Adipocyte (in vitro differentiated cells): ENCODE results near the gene ZMYM3.
"Not testable (repeated sequence)": the region's sequence is repeated elsewhere in the genome, so short reads cannot be mapped to it uniquely, and the experiment has no call there.

Experiments
- DNase-seq: peaks from one replicate; pipeline ENCODE4 v3.0.0-alpha.2; 2015; ENCODE audit warnings: low read depth
- H3K27me3 ChIP-seq: replicated peaks from 2 replicates; pipeline ENCODE4 v1.7.0; 2013; ENCODE audit warnings: mild to moderate bottlenecking, low read length, moderate library complexity; ENCODE audit not compliant: control insufficient read depth, insufficient read depth
- H3K36me3 ChIP-seq: 2 replicates; pipeline ENCODE4 v1.7.0; 2013; ENCODE audit warnings: low read length, mild to moderate bottlenecking, moderate library complexity; ENCODE audit not compliant: control insufficient read depth, insufficient read depth, severe bottlenecking
- H3K4me1 ChIP-seq: 2 replicates; pipeline ENCODE4 v1.7.0; 2013; ENCODE audit warnings: mild to moderate bottlenecking, low read length, moderate library complexity; ENCODE audit not compliant: control insufficient read depth, insufficient read depth
- H3K4me3 ChIP-seq: 2 replicates; pipeline ENCODE4 v1.7.0; 2013; ENCODE audit warnings: mild to moderate bottlenecking, low read length, moderate library complexity
- H3K9ac ChIP-seq: 2 replicates; pipeline ENCODE4 v1.7.0; 2013; ENCODE audit warnings: mild to moderate bottlenecking, low read length, moderate library complexity
- H3K9me3 ChIP-seq: 2 replicates; pipeline ENCODE4 v1.7.0; 2013; ENCODE audit warnings: mild to moderate bottlenecking, low read length, moderate library complexity; ENCODE audit not compliant: control insufficient read depth

Gene ZMYM3

GRCh38 chrX:71283403-71284143, 29.6 kb upstream of the ZMYM3 start, which contains the start of gene NONO:
TSS of gene NONO (plus strand) at chrX:71283635. CDS start at chrX:71290638, 7,003 bp downstream.
- Histone ChIP-seq H3K27me3 (peaks cover 2% of the 10 kb centered on the region), H3K4me1 (peaks cover 8% of the 10 kb centered on the region), H3K9me3 (peaks cover 4% of the 10 kb centered on the region), H3K9ac (peak within 1 kb of the TSS; percentile 98), H3K36me3 (peaks cover 3% of the 10 kb centered on the region), H3K4me3 (peak within 1 kb of the TSS; percentile 91)
- peak; percentile 97 for DNase-seq

- Histone ChIP-seq H3K4me3 (peak overlapping the region; percentile 91), H3K27me3 (peaks cover 2% of the 10 kb centered on the region), H3K4me1 (peaks cover 8% of the 10 kb centered on the region), H3K9ac (peak overlapping the region; percentile 98), H3K9me3 (peaks cover 4% of the 10 kb centered on the region), H3K36me3 (peaks cover 3% of the 10 kb centered on the region)
- no peak for DNase-seq
Measured at GRCh38 chrX:71282514-71283402, 28.8 kb upstream of the ZMYM3 start.

GRCh38 chrX:71281300-71281699, 27.4 kb upstream of the ZMYM3 start:
- H3K4me3 ChIP-seq, H3K9ac ChIP-seq, H3K27me3 ChIP-seq, H3K4me1 ChIP-seq, DNase-seq, H3K36me3 ChIP-seq: not testable (repeated sequence)
- H3K9me3 ChIP-seq, result peaks cover 12% of the 10 kb centered on the region

- H3K9ac ChIP-seq, H3K4me3 ChIP-seq, H3K4me1 ChIP-seq, DNase-seq, H3K27me3 ChIP-seq, H3K36me3 ChIP-seq: not testable (repeated sequence)
- peaks cover 33% of the 10 kb centered on the region for H3K9me3 ChIP-seq
Measured at GRCh38 chrX:71272313-71272712, 18.4 kb upstream of the ZMYM3 start.

GRCh38 chrX:71269801-71270395, 16.0 kb upstream of the ZMYM3 start:
- H3K9me3 ChIP-seq, result peaks cover 20% of the 10 kb centered on the region
- no peak overlapping the region for H3K4me3 ChIP-seq
- H3K27me3 ChIP-seq, result no peaks in the 10 kb centered on the region
- no peak for DNase-seq
- H3K4me1 ChIP-seq, result no peaks in the 10 kb centered on the region
- H3K9ac ChIP-seq, result no peak overlapping the region
- no peaks in the 10 kb centered on the region for H3K36me3 ChIP-seq

- H3K36me3 ChIP-seq, H3K4me1 ChIP-seq, H3K9ac ChIP-seq, H3K4me3 ChIP-seq, DNase-seq, H3K27me3 ChIP-seq: not testable (repeated sequence)
- peaks cover 16% of the 10 kb centered on the region for H3K9me3 ChIP-seq
Measured at GRCh38 chrX:71268624-71269023, 14.7 kb upstream of the ZMYM3 start.

- Histone ChIP-seq H3K4me3 (no peak overlapping the region), H3K9ac (no peak overlapping the region), H3K9me3 (no peaks in the 10 kb centered on the region), H3K36me3 (no peaks in the 10 kb centered on the region), H3K27me3 (no peaks in the 10 kb centered on the region), H3K4me1 (peaks cover 8% of the 10 kb centered on the region)
- no peak for DNase-seq
Measured at GRCh38 chrX:71256856-71257255, 2.9 kb upstream of the ZMYM3 start.

- Histone ChIP-seq H3K4me1 (peaks cover 8% of the 10 kb centered on the region), H3K4me3 (no peak overlapping the region)
Measured at GRCh38 chrX:71256051-71256450, 2.1 kb upstream of the ZMYM3 start.

GRCh38 chrX:71253253-71254091, 468 bp downstream of the ZMYM3 start:
- peak overlapping the region; percentile 89 for H3K9ac ChIP-seq
- DNase-seq, result peak; percentile 65
- H3K4me3 ChIP-seq, result peak overlapping the region; percentile 89
- peaks cover 8% of the 10 kb centered on the region for H3K4me1 ChIP-seq
- H3K36me3 ChIP-seq, result peaks cover 14% of the 10 kb centered on the region
- no peaks in the 10 kb centered on the region for H3K27me3 ChIP-seq
- no peaks in the 10 kb centered on the region for H3K9me3 ChIP-seq

More at GRCh38 chrX:71256051-71256450, 2.1 kb upstream of the ZMYM3 start:
- no peaks in the 10 kb centered on the region for H3K9me3 ChIP-seq
- no peak overlapping the region for H3K9ac ChIP-seq
- no peak for DNase-seq
- no peaks in the 10 kb centered on the region for H3K27me3 ChIP-seq
- H3K36me3 ChIP-seq, result no peaks in the 10 kb centered on the region

- no peaks in the 10 kb centered on the region for H3K9me3 ChIP-seq
- H3K27me3 ChIP-seq, result peaks cover 3% of the 10 kb centered on the region
- peaks cover 8% of the 10 kb centered on the region for H3K4me1 ChIP-seq
- peaks cover 26% of the 10 kb centered on the region for H3K36me3 ChIP-seq
- no peak for DNase-seq
- no peak overlapping the region for H3K4me3 ChIP-seq
- H3K9ac ChIP-seq, result no peak overlapping the region
Measured at GRCh38 chrX:71252221-71252620, 1.7 kb downstream of the ZMYM3 start.
